ENCODE measurements around the gene SCAMP4. TPM values are rescaled to one million over a fixed set of nuclear protein-coding genes. Genes with fewer than 3 reads are reported as not detected.

Gene SCAMP4
- total and polyA plus RNA-seq, 2 experiments from 2014 or later: 39.4 to 106 TPM

DNA sequence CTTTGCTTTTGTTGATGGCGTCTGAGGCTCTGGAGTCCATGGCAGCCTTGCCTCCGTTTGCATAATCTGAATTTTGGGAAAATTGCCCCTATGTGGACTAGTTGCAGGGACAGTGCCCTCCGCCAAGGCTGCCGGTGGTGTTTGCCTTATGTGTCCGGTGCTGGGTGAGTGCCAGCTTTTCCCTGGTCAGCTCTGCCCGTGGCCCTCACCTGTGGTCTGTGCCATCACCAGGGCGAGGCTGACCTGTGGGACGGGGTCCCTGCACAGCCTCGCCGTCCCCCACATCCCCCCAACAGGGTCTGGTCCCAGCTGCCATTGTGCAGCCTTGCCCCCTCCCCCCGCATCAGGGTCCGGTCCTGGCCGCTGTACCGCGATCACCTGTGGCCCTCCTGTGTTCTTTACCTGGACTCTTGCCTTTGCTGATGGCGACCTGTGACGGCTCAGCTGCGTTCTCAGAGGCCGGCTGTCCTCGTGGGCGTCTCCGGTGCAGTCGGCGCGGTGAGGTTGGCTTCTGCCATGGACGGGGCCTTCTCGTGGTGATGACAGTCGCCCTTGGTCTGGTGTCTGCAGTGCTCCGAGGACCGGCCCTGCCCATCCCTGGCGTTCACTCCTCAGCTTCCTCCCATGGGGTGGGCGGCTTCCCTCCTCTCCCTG lies 48.4 kb downstream of the SCAMP4 start:
- Histone ChIP-seq H3K27me3 (ENCODE audit: insufficient read depth) (no peaks in the 10 kb centered on the region), H2AFZ (no peak overlapping the region), H4K20me1 (replicated peaks; ENCODE audit: insufficient read depth) (peaks cover 44% of the 10 kb centered on the region), H3K4me2 (no peak overlapping the region), H3K4me1 (ENCODE audit: insufficient read depth) (no peaks in the 10 kb centered on the region; the same call in 1 of the 2 replicates), H3K9me2 (ENCODE audit: insufficient read depth) (no peaks in the 10 kb centered on the region), H3F3A (replicated peaks; ENCODE audit: low read depth) (no peaks in the 10 kb centered on the region; the same call in 1 of the 2 replicates), H3K4me3 (no peak overlapping the region), H3K36me3 (ENCODE audit: insufficient read depth) (peaks cover 4% of the 10 kb centered on the region; the same call in 1 of the 2 replicates), H3K27ac (ENCODE audit: low read depth) (no peak overlapping the region), H3K79me2 (replicated peaks; ENCODE audit: insufficient read depth) (peaks cover 95% of the 10 kb centered on the region)
- peaks cover 9% of the 10 kb centered on the region; the same call in 2 of the 3 replicates for H3K4me1 Mint-ChIP-seq
- no peak for DNase-seq (ENCODE audit: low spot score)
- H3K4me3 Mint-ChIP-seq: no peak overlapping the region
- no peak for TF ChIP-seq STAT1 (IDR thresholded peaks at IDR 0.05; ENCODE audit: unreplicated experiment)
- TF ChIP-seq, protein P1, sequence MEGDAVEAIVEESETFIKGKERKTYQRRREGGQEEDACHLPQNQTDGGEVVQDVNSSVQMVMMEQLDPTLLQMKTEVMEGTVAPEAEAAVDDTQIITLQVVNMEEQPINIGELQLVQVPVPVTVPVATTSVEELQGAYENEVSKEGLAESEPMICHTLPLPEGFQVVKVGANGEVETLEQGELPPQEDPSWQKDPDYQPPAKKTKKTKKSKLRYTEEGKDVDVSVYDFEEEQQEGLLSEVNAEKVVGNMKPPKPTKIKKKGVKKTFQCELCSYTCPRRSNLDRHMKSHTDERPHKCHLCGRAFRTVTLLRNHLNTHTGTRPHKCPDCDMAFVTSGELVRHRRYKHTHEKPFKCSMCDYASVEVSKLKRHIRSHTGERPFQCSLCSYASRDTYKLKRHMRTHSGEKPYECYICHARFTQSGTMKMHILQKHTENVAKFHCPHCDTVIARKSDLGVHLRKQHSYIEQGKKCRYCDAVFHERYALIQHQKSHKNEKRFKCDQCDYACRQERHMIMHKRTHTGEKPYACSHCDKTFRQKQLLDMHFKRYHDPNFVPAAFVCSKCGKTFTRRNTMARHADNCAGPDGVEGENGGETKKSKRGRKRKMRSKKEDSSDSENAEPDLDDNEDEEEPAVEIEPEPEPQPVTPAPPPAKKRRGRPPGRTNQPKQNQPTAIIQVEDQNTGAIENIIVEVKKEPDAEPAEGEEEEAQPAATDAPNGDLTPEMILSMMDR (conservative IDR thresholded peaks at IDR 0.05; ENCODE audit: low read depth in 2 of 2): no peak
- TF ChIP-seq JUNB (IDR thresholded peaks at IDR 0.05; ENCODE audit: unreplicated experiment): no peak
- TF ChIP-seq, protein P2, sequence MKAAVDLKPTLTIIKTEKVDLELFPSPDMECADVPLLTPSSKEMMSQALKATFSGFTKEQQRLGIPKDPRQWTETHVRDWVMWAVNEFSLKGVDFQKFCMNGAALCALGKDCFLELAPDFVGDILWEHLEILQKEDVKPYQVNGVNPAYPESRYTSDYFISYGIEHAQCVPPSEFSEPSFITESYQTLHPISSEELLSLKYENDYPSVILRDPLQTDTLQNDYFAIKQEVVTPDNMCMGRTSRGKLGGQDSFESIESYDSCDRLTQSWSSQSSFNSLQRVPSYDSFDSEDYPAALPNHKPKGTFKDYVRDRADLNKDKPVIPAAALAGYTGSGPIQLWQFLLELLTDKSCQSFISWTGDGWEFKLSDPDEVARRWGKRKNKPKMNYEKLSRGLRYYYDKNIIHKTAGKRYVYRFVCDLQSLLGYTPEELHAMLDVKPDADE (IDR thresholded peaks at IDR 0.05): no peak
- TF ChIP-seq EZH2 (IDR thresholded peaks at IDR 0.05; ENCODE audit: low read depth, unreplicated experiment): no peak
- no peak for TF ChIP-seq ZNF331 (CRISPR knock-in tag; IDR thresholded peaks at IDR 0.05; ENCODE audit: low read depth)
- TF ChIP-seq ZNF114 (CRISPR knock-in tag; IDR thresholded peaks at IDR 0.05): no peak
- TF ChIP-seq, protein P3, sequence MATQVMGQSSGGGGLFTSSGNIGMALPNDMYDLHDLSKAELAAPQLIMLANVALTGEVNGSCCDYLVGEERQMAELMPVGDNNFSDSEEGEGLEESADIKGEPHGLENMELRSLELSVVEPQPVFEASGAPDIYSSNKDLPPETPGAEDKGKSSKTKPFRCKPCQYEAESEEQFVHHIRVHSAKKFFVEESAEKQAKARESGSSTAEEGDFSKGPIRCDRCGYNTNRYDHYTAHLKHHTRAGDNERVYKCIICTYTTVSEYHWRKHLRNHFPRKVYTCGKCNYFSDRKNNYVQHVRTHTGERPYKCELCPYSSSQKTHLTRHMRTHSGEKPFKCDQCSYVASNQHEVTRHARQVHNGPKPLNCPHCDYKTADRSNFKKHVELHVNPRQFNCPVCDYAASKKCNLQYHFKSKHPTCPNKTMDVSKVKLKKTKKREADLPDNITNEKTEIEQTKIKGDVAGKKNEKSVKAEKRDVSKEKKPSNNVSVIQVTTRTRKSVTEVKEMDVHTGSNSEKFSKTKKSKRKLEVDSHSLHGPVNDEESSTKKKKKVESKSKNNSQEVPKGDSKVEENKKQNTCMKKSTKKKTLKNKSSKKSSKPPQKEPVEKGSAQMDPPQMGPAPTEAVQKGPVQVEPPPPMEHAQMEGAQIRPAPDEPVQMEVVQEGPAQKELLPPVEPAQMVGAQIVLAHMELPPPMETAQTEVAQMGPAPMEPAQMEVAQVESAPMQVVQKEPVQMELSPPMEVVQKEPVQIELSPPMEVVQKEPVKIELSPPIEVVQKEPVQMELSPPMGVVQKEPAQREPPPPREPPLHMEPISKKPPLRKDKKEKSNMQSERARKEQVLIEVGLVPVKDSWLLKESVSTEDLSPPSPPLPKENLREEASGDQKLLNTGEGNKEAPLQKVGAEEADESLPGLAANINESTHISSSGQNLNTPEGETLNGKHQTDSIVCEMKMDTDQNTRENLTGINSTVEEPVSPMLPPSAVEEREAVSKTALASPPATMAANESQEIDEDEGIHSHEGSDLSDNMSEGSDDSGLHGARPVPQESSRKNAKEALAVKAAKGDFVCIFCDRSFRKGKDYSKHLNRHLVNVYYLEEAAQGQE (IDR thresholded peaks at IDR 0.05; ENCODE audit: unreplicated experiment): no peak
- TF ChIP-seq, protein P4, sequence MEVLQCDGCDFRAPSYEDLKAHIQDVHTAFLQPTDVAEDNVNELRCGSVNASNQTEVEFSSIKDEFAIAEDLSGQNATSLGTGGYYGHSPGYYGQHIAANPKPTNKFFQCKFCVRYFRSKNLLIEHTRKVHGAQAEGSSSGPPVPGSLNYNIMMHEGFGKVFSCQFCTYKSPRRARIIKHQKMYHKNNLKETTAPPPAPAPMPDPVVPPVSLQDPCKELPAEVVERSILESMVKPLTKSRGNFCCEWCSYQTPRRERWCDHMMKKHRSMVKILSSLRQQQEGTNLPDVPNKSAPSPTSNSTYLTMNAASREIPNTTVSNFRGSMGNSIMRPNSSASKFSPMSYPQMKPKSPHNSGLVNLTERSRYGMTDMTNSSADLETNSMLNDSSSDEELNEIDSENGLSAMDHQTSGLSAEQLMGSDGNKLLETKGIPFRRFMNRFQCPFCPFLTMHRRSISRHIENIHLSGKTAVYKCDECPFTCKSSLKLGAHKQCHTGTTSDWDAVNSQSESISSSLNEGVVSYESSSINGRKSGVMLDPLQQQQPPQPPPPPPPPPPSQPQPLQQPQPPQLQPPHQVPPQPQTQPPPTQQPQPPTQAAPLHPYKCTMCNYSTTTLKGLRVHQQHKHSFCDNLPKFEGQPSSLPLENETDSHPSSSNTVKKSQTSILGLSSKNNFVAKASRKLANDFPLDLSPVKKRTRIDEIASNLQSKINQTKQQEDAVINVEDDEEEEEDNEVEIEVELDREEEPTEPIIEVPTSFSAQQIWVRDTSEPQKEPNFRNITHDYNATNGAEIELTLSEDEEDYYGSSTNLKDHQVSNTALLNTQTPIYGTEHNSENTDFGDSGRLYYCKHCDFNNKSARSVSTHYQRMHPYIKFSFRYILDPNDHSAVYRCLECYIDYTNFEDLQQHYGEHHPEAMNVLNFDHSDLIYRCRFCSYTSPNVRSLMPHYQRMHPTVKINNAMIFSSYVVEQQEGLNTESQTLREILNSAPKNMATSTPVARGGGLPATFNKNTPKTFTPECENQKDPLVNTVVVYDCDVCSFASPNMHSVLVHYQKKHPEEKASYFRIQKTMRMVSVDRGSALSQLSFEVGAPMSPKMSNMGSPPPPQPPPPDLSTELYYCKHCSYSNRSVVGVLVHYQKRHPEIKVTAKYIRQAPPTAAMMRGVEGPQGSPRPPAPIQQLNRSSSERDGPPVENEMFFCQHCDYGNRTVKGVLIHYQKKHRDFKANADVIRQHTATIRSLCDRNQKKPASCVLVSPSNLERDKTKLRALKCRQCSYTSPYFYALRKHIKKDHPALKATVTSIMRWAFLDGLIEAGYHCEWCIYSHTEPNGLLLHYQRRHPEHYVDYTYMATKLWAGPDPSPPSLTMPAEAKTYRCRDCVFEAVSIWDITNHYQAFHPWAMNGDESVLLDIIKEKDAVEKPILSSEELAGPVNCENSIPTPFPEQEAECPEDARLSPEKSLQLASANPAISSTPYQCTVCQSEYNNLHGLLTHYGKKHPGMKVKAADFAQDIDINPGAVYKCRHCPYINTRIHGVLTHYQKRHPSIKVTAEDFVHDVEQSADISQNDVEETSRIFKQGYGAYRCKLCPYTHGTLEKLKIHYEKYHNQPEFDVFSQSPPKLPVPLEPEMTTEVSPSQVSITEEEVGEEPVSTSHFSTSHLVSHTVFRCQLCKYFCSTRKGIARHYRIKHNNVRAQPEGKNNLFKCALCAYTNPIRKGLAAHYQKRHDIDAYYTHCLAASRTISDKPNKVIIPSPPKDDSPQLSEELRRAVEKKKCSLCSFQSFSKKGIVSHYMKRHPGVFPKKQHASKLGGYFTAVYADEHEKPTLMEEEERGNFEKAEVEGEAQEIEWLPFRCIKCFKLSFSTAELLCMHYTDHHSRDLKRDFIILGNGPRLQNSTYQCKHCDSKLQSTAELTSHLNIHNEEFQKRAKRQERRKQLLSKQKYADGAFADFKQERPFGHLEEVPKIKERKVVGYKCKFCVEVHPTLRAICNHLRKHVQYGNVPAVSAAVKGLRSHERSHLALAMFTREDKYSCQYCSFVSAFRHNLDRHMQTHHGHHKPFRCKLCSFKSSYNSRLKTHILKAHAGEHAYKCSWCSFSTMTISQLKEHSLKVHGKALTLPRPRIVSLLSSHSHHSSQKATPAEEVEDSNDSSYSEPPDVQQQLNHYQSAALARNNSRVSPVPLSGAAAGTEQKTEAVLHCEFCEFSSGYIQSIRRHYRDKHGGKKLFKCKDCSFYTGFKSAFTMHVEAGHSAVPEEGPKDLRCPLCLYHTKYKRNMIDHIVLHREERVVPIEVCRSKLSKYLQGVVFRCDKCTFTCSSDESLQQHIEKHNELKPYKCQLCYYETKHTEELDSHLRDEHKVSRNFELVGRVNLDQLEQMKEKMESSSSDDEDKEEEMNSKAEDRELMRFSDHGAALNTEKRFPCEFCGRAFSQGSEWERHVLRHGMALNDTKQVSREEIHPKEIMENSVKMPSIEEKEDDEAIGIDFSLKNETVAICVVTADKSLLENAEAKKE (CRISPR knock-in tag; IDR thresholded peaks at IDR 0.05): no peak
- TF ChIP-seq CREB1 (CRISPR knock-in tag; IDR thresholded peaks at IDR 0.05; ENCODE audit: low read depth): no peak
- no peak for TF ChIP-seq POLR2AphosphoS5 (IDR thresholded peaks at IDR 0.05; ENCODE audit: low read depth)
- TF ChIP-seq NANOG (IDR thresholded peaks at IDR 0.05; ENCODE audit: borderline replicate concordance): no peak
- TF ChIP-seq EZH2phosphoT487 (IDR thresholded peaks at IDR 0.05; ENCODE audit: unreplicated experiment): no peak
- peaks cover 7% of the 10 kb centered on the region for H3K27me3 Mint-ChIP-seq (ENCODE audit: insufficient read depth, low read depth, poor library complexity)
- H3K27ac Mint-ChIP-seq: no peak overlapping the region; the same call in 1 of the 2 replicates
- H3K36me3 Mint-ChIP-seq (ENCODE audit: low read depth): peaks cover 13% of the 10 kb centered on the region; the same call in 1 of the 3 replicates
- H3K9me3 Mint-ChIP-seq: no peaks in the 10 kb centered on the region
- no peak for ATAC-seq

Data from GM23338 (cell line).